HFFc6 (cell line): ENCODE measurements around the gene FGF9. TPM values are rescaled to one million over a fixed set of nuclear protein-coding genes. Genes with fewer than 3 reads are reported as not detected.

Experiments used
- DNase-seq: peaks from one replicate; pipeline ENCODE4 v3.0.0-alpha.2; 2018
- H3K27ac Mint-ChIP-seq: 2 replicates; pipeline ENCODE4 v1.8.0; 2020; ENCODE audit warnings: mild to moderate bottlenecking, mixed read lengths
- H3K27me3 Mint-ChIP-seq: 2 replicates; pipeline ENCODE4 v1.8.0; 2021; ENCODE audit warnings: mild to moderate bottlenecking, moderate library complexity, mixed read lengths; ENCODE audit not compliant: insufficient read depth
- H3K36me3 Mint-ChIP-seq: 2 replicates; pipeline ENCODE4 v1.8.0; 2021; ENCODE audit warnings: low read depth, mixed read lengths
- H3K4me1 Mint-ChIP-seq: 2 replicates; pipeline ENCODE4 v1.8.0; 2020; ENCODE audit warnings: low read depth, mixed read lengths
- H3K4me3 Mint-ChIP-seq: 2 replicates; pipeline ENCODE4 v1.8.0; 2020; ENCODE audit warnings: mild to moderate bottlenecking, moderate library complexity, mixed read lengths
- H3K9me3 Mint-ChIP-seq: 2 replicates; pipeline ENCODE4 v1.8.0; 2020; ENCODE audit warnings: mild to moderate bottlenecking, mixed read lengths
- total RNA-seq, 6 experiments: library from RNA; stranded (reverse); fragmentation: NEBNext Ultra II Directional; extraction: Animal tissue kit (Norgen Biotek cat#: 25700); gene quantifications; 2 replicates in 1 of 6; 3 replicates in 5 of 6; pipeline ENCODE4 v1.2.3, GENCODE V29; 2021
- TF ChIP-seq, protein P1 (sequence below): fragments of 200-600 bp; sonication (generic); IDR thresholded peaks from 2 replicates; pipeline ENCODE4 v1.5.0; 2021; ENCODE audit warnings: antibody characterized with exemption, mild to moderate bottlenecking

Gene FGF9
- total RNA-seq, 6 experiments from 2014 or later = not detected

DNA sequence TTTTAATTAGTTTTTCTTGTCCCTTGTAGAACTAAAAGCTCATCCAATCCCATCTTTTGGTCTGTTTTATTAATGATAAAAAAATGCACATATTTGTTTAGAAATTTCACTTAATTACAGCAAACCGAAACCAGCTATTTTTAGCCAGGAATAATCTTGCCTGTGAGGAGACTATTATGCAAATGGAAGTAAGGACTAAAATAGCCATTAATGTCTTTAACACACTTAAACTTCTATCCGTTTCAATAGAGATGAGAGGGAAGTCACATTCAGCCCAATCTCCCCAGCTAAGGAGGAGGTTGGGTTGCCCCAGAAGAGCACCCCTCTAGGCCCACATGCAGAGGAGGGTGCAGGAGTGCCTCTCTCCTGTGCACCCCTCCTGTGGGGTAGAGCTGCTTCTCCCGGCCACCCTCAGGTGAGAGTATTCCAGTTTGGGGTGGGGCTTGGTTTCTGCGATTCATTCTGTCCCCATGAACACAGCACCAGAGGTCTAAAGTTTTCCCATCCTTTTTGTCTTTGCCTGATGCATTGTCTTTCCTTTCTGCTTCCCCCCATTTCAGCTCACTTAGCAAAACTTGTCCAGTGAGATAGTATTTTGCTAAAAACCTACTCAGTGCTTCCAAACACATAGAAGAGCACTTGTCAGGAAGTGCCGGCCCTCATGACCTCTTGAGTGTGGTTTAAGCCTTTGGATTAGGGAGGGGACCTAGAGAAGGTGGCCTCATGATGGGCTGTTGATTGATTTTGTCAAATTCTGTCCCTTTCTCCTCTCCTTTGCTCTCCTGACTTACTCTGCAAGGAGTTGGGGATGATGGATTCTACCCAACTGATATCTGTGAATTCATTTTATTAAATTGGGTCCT, 28.2 kb downstream of the FGF9 start:
- H3K4me1 Mint-ChIP-seq = no peaks in the 10 kb centered on the region
- DNase-seq = no peak
- TF ChIP-seq, protein P1, sequence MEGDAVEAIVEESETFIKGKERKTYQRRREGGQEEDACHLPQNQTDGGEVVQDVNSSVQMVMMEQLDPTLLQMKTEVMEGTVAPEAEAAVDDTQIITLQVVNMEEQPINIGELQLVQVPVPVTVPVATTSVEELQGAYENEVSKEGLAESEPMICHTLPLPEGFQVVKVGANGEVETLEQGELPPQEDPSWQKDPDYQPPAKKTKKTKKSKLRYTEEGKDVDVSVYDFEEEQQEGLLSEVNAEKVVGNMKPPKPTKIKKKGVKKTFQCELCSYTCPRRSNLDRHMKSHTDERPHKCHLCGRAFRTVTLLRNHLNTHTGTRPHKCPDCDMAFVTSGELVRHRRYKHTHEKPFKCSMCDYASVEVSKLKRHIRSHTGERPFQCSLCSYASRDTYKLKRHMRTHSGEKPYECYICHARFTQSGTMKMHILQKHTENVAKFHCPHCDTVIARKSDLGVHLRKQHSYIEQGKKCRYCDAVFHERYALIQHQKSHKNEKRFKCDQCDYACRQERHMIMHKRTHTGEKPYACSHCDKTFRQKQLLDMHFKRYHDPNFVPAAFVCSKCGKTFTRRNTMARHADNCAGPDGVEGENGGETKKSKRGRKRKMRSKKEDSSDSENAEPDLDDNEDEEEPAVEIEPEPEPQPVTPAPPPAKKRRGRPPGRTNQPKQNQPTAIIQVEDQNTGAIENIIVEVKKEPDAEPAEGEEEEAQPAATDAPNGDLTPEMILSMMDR = no peak
- H3K27ac Mint-ChIP-seq = no peak overlapping the region
- H3K27me3 Mint-ChIP-seq = no peaks in the 10 kb centered on the region; the same call in none of the 2 replicates
- H3K36me3 Mint-ChIP-seq = no peaks in the 10 kb centered on the region
- no peaks in the 10 kb centered on the region for H3K9me3 Mint-ChIP-seq
- no peak overlapping the region for H3K4me3 Mint-ChIP-seq

DNA sequence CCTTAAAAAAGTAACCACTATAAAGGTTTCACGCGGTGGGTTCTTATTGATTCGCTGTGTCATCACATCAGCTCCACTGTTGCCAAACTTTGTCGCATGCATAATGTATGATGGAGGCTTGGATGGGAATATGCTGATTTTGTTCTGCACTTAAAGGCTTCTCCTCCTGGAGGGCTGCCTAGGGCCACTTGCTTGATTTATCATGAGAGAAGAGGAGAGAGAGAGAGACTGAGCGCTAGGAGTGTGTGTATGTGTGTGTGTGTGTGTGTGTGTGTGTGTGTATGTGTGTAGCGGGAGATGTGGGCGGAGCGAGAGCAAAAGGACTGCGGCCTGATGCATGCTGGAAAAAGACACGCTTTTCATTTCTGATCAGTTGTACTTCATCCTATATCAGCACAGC, 30.6 kb downstream of the FGF9 start:
- DNase-seq = no peak
- Mint-ChIP-seq H3K4me1 (no peaks in the 10 kb centered on the region), H3K36me3 (no peaks in the 10 kb centered on the region), H3K27me3 (peaks cover 5% of the 10 kb centered on the region), H3K9me3 (no peaks in the 10 kb centered on the region), H3K27ac (no peak overlapping the region), H3K4me3 (no peak overlapping the region)
- TF ChIP-seq, protein P1 = no peak

DNA sequence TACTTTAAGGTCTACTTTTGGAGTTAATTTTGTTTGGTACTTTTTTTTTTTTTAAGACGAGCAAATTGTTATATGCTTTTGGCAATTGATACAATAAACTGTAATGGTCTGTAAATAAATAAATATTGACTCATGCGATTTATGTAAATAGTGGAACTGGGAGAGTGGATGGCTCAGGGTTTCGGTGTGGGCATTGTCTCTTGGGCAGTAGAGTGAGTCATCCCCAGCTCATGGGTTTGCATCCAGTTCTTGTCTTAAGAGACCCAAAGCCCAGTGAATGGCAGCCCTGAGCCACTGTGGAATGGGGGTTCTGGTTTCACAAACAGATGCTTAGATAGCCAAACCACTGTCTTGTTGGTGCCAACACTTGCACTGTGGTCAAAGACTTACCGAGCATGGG, 33.0 kb downstream of the FGF9 start:
- Mint-ChIP-seq H3K4me1 (no peaks in the 10 kb centered on the region), H3K9me3 (no peaks in the 10 kb centered on the region), H3K27ac (no peak overlapping the region), H3K27me3 (peaks cover 6% of the 10 kb centered on the region), H3K36me3 (no peaks in the 10 kb centered on the region), H3K4me3 (no peak overlapping the region)
- TF ChIP-seq, protein P1 = no peak
- DNase-seq = no peak

DNA sequence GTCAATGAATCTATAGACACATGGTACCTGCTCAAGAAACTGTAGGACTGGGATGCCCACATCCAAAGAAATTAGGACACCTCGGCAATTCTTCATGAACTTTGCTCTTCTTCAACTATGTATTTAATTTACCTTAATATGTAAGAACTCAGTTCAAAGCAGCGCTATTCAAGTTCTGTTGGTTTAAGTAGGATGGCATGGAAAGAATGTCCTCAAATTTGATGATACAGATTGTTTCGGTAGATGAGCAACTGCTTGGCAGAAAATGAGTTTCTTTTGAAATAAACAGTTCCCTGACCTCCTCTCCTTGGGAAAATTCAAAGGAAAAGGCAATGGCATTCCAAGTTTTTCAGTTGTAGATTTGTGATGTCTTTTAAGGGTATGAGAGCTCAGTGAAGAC, 36.7 kb downstream of the FGF9 start:
- Mint-ChIP-seq H3K9me3 (no peaks in the 10 kb centered on the region; the same call in 1 of the 2 replicates), H3K27ac (no peak overlapping the region), H3K27me3 (peaks cover 6% of the 10 kb centered on the region), H3K4me3 (no peak overlapping the region), H3K36me3 (no peaks in the 10 kb centered on the region), H3K4me1 (no peaks in the 10 kb centered on the region)
- no peak for DNase-seq
- TF ChIP-seq, protein P1 = no peak

DNA sequence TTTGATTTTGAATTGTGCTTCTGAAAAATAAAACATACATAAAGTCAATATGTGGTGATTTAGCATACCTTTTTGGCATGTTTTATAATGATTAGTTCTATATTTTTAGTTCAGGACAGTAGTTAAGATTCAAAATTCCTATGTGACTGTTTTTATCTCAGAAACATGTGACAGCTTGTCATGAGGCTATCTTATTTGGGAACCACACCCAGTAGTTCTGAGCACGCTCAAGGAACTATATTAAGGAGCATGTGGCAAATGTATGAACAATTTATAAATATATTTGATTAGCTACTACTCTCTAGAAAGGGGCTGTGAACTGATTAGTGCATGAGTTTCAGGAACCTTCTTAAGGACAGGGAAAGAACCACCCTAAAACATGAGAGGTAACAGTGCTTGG, 38.8 kb downstream of the FGF9 start:
- Mint-ChIP-seq H3K4me3 (no peak overlapping the region), H3K9me3 (no peaks in the 10 kb centered on the region; the same call in 1 of the 2 replicates), H3K27ac (no peak overlapping the region), H3K36me3 (no peaks in the 10 kb centered on the region), H3K4me1 (no peaks in the 10 kb centered on the region), H3K27me3 (peaks cover 8% of the 10 kb centered on the region)
- no peak for DNase-seq
- TF ChIP-seq, protein P1 = no peak
